NOMO-1 (cell line): ENCODE results near the gene COQ3.

Experiments
- DNase-seq, 2 experiments: peaks; one replicate each; lab custom pipeline; 2025; ENCODE audit not compliant: unreplicated experiment in 2 of 2; lab: John Stamatoyannopoulos, UW

The COQ3 gene, protein sequence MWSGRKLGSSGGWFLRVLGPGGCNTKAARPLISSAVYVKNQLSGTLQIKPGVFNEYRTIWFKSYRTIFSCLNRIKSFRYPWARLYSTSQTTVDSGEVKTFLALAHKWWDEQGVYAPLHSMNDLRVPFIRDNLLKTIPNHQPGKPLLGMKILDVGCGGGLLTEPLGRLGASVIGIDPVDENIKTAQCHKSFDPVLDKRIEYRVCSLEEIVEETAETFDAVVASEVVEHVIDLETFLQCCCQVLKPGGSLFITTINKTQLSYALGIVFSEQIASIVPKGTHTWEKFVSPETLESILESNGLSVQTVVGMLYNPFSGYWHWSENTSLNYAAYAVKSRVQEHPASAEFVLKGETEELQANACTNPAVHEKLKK

DNA sequence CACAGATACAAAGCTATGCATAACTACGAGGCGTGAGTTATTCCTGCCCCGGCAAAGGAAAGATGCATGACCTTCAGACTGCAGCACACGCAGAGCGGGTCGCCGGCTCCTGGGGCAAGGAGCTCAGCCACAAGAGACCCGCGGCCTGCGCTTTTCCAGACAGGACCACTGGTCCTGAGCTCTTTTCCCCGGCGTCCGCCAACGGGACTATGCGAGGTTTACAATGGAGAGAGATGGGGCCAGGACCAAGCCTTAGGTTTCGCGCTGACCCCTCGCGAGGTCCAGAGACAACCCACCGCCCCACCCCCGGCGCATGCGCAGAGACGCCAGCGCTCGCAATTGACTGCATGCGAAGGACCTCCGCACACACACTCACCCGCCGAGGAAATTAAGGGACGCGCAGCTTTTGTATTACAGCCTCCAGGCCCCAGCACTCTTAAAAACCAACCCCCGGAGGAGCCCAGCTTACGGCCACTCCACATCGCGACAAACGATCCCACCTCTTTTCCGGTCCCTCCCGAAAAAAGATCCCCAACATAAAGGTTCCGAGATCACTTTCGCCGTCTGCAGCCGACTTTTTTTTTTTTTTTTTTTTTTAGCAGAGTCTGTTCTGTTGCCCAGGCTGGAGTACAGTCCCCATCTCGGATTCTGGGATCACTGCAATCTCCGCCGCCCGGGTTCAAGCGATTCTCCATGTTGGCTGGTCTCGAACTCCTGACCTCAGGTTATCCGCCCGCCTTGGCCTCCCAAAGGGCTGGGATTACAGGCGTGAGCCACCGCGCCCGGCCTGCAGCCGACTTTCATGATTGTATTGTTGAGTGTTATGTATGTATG lies at the start of gene COQ3:
TSS of gene COQ3 (minus strand) at position 498 of the 834 bp plus-strand sequence. CDS start at position 482, 16 bp downstream.
- DNase-seq, result peak; percentile 37 to 62

- DNase-seq, result no peak
These were observed 40.9 kb upstream of the COQ3 start for GRCh38 chr6:99434702-99435530.

DNA sequence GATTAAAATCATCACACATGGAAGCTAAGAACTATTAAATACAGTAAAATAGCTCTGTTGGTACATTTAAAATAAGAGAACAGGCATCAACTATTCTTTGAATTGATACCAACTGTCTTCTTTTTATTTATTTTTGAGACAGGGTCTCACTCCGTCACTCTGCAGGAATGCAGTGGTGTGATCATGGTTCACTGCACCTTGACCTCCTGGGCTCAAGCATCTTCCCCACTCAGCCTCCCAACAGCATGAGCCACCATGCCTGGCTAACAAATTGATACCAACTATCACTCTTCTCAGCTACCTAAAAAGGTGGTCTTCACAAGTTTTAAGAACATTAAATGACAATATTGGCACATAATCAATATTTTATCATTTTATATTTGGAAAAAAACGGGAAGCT lies 38.9 kb upstream of the COQ3 start:
- no peak for DNase-seq

- no peak for DNase-seq
These were observed 37.9 kb upstream of the COQ3 start for GRCh38 chr6:99431901-99432300.

DNA sequence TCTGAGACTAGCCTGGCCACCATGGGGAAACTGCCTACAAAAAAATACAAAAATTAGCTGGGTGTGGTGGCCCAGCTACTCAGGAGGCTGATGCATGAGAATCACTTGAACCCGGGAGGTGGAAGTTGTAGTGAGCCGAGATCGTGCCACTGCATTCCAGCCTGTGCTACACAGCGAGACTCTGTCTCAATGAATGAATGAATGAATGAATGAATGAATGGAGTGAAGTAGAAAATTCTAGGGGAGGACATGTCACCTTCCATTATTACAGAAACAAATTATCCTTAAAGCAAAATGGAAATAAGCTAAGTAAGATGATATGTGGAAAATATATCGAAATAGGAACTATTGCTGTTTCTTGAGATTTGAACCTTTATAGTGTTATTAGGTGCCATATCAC lies 34.0 kb upstream of the COQ3 start:
- no peak for DNase-seq

GRCh38 chr6:99426451-99426757 lies 32.4 kb upstream of the COQ3 start:
- no peak for DNase-seq

DNA sequence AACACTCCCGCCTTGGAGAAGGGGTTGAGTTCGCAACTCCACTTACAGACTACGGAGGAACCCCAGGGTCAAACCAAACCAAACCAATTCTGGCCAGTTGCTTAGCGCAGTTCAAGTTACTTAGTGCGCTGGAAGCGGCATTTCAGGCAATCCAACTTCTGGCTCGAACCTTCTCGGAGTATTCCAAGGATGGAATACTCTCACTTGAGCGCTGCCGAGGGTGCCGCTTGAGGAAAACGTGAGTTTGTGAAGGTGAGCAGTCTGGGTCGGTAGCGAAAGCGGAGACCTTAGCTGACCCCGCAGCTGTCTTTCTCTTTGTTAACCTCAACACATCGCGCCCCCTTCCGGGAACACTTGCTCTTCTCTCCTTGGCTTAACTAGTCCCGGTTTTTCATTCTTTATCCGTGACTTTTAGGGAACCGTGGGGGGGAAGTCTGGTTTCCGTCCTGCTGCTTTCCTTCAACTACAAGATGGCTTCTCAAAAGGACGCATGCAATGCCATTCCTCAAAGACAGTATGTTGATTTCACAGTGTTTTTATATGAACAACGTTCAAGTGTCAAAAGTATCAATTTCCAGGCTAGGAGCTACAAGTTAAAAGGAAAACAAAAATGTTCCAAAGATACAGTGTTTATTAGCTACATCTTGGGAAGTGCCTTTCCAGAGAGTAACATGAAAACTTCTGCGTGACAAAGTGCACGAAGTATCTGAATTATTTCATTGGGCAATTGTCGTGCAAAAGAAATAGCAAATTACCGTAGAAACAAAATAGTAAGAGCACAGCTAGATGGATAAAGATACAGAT lies 31.9 kb upstream of the COQ3 start:
- DNase-seq, result peak; percentile 85 to 93

GRCh38 chr6:99424761-99425646 lies 31.0 kb upstream of the COQ3 start, which contains the start of gene PNISR:
Gene PNISR, minus strand, starts transcription at chr6:99425308. Its CDS starts 10,649 bp downstream, at chr6:99414659.
- peak; percentile 86 to 99 for DNase-seq

- no peak for DNase-seq
These were observed 30.0 kb upstream of the COQ3 start for GRCh38 chr6:99424022-99424421.

DNA sequence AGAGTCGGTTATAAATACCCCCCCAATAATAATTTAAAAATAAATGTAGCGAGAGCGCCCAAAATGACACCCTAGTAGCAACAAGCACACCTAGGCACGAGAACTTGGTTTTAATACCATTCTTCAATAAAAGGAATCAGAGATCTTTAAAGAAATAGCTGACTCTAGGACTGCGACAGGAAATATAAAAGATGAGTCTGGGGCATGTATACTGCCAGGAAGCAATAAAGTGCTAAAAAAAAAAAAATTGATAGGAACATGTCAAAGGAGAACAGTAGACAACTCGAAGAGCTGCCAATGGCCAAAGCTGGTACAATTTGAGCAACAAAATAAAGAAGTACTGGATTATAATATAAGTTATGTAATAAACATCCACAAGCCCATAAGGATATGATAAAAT lies 28.9 kb upstream of the COQ3 start:
- DNase-seq, result no peak

DNA sequence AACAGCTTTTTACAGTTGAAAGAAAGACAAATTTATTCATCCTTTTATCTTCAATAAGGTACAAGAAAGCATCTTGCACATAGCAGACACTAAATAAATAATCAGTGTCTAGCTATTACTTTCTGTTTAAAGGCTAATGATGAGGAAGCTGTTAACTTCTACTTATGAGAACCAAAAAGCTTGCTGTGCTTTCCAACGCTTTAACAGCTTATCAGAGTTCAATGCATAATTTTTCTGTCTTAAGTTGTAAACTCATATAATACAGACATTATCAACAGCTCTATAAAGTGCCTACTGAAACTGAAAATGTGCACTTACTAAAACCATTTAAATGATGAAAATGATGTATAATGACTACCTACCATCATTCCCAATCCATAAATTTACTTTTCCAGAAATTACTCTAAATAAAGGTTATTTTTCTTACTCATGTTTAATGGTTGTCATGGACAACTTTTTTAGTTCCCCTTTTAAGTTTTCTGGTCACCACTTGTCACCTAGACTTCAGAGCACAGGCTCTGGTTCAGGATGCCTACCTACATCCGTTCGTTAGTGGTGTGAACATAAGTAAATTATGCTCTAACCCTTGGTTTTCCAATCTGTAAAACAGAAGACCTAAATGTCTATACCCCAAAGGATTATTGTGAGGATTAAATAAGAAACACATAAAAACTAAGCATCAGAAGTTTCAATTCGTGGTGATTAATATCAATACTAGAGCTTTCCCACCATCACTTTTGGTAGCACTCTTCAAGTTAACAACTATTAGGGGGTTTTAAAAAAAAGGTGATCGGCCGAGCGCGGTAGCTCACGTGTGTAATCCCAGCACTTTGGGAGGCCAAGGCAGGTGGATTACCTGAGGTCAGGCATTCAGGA lies 23.1 kb upstream of the COQ3 start:
- DNase-seq, result no peak

- DNase-seq, result no peak
These were observed 22.2 kb upstream of the COQ3 start for GRCh38 chr6:99416226-99416625.

GRCh38 chr6:99415446-99415845 lies 21.5 kb upstream of the COQ3 start:
- DNase-seq, result no peak

DNA sequence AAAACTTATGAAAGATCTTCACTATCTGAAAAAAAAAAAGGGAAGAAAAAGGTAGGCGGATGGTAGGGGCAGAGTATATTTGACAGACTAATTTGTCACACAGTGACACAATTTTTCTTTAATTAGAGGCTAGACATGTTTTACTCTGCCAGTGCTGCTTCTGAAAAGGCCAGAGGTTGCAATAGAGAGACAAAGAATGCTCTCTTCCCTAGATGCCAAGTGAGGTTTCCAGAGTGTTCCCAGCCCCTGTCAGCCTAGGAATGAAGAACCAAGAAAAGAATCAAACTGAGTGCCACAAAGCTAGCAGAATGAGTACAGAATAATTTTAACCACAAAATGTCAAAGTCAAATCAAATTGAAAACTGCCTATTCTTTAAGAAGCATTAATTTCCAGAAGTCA lies 18.1 kb upstream of the COQ3 start:
- no peak for DNase-seq

DNA sequence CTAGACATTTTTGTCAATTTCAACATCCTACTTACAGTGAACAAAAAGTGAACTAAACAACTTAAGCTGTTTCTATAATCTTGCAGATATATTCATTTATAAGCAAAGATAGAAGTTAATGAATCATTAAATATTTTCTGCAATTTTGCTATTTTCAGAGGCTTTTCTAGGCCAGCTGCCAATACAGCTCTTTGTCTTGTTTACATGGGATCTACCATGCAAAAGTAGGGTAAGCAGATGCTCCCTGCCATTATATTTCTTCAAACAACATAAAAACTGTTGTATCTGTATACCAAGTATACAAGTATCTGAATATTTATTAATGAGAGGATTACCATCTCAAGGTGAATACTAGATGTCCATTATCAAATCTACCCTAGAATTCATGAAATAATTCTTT lies 15.7 kb upstream of the COQ3 start:
- DNase-seq, result no peak

DNA sequence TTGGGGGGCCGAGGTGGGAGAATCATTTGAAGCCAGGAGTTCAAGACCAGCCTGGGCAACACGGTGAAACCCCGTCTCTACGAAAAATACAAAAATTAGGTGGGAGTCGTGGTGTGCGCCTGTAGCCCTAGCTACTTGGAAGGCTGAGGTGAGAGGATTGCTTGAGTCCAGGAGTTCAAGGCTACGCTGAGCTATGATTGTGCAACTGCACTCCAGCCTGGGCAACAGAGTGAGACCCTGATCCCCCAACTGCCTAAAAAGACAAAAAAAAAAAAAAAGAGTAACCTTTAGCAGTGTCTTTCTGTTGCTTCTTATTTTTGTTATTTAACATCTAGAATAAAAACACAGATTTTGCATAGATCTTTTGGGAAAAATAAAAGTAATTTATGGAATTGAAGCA lies 13.1 kb upstream of the COQ3 start:
- DNase-seq, result no peak

DNA sequence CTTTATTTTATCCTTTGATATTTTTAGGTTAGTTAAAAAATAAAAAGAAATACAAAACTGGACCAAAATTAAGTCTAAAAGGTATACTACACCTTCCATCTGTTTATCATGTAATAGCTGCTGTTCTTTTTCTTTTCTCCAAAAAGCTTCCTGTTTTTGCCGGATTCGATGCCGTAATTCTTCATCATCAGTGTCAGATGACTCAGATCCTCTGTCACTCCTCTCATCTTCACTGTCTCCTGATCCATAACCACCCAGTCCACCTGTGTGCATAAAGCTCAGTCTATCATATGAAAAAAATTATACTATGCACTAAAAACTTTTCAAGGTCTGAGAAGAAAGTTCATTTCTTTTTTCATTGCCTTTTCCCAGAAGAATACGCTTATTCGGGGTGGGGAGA lies 8.5 kb upstream of the COQ3 start:
- DNase-seq, result peak in 1 of 2 experiments; percentile 48

- no peak for DNase-seq
These were observed 3.3 kb upstream of the COQ3 start for GRCh38 chr6:99397287-99397686.

DNA sequence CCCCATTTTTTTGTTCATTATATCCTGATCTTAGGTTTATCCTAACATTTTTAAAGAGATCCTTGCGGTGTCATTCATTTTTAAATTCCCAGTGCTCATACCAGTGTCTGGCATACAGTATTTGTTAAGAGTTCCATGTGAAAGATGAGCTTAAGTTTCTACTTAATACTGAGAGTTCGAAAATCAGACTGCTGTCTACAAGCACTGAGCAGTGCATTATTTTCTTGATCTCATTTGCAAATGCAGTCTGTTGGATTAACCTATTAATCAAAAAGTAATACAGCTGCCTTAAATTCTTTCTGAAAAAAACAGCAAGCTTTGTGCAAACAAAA lies 663 bp downstream of the COQ3 start:
- no peak for DNase-seq
